GM21717 (cell line): ENCODE measurements around the gene RBM12.

ENCODE experiments used
- ATAC-seq: cut with Tn5 transposase; IDR thresholded peaks from one replicate; pipeline ENCODE4 v1.9.1; 2021; ENCODE audit warnings: mild to moderate bottlenecking, moderate library complexity; ENCODE audit not compliant: unreplicated experiment

Gene RBM12

DNA sequence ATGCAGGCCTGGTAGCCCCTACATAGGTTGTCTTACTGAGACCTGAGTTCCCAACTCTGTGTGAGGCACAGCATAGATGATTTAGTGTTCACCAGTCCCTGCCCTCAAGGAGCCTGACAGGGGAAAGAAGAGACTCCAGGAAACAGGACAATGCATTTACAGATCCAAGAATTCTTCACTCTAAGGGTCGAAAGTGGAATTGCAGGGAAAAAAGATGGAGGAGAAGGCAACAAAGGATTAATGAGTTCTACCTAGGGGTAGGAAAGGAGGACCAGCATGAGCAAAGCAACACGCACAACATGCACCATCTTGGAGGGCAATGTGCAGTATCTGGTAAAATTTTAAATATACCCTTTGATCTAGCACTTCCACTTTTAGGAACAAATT lies 43.1 kb downstream of the RBM12 start:
- ATAC-seq = no peak

DNA sequence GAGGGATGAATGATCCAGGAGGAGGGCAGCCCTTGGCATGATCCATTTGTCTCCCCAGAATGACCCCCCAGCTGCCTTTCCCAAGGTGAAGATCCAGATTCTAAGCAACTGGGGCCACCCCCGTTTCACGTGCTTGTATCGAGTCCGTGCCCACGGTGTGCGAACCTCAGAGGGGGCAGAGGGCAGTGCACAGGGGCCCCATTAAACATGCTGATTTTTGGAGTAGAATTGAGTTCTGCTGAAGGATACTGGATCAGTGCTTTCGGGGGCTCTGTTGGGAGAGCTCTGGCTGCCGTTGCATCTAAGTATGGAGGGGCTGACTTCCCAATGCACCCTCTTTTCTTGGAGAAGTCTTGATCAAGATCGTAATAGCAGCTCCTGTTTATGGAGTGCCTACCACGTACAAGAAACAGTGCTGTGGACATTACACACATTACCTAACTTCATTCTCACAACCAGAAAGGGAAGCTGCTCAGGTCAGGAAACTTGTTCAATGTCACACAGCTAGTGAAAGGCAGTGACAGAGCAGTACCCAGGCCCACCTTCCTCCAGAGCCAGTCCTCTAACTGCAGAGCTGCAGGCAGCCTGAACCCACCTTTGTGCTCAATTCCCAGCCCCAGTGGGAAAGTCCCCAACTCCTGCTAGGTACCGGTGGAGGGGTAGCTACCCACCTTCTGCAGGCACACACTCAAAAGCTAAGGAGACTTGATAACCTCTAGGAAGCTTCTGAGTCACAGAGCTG lies 43.7 kb downstream of the RBM12 start:
- no peak for ATAC-seq

DNA sequence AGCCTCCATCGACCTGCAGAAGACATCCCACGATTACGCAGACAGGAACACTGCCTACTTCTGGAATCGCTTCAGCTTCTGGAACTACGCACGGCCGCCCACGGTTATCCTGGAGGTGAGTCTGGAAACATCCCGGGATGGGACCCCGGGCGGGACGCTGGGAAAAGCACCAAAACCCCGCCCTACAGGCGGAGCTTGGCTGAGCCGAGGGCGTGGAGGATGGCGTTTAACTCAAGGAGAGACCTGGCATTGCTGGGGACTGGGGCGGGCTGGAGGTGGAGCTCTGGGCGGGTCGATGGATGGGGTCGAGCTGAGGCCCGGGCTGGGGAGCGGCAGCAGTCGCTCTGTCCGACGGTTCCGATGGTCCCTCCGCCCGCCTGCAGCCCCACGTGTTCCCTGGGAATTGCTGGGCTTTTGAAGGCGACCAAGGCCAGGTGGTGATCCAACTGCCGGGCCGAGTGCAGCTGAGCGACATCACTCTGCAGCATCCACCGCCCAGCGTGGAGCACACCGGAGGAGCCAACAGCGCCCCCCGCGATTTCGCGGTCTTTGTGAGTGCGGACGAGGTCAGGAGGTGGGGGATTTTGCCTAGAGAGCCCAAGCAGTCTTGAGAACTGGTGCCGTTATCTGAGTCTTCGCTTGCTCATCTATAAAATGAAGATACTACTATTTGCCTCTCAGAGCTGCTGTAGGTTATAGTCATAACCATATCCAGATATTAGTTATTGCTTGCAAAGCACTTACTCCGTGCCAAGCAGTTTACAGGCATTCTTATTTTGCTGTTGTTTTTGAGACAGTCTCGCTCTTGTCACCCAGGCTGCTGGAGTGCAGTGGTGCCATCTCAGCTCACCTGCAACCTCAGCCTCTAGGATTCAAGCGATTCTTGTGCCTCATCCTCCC lies 45.3 kb downstream of the RBM12 start:
- ATAC-seq = peak; percentile 37

DNA sequence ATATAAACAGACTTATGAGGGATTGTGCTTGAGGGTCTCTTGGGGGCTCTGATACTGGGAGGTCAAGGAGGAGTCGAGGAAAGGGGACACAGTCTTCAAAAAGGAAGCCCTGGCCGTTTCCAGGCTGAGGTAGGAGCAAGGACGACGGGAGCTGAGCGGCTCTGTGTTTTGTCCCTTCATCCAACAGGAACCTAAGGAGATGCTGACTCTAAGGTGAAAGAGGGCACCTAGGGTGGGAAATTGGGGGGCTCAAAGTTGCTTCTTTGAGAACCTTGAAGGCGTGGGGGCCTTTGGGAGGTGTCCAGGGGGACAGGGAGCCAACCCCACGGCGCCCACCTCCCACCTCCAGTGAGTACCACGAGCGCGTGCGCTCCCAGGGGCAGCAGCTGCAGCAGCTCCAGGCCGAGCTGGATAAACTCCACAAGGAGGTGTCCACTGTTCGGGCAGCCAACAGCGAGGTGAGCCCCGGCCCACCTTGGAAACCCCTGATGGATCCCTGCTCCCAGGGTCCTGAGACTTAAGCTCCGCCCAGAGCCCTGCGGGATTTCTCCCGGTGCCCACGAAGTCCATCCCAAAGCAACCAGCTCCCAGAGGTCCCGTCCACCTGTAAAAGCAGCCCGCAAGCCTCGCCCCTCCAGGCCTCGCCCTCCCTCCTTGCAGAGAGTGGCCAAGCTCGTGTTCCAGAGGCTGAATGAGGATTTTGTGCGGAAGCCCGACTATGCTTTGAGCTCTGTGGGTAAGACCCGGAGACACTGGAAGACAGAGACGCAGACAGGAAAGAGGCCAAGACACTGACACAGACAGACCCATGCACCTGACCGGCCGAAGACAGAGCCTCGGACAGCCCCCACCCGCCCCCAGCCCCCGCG lies 46.2 kb downstream of the RBM12 start:
- ATAC-seq = no peak

DNA sequence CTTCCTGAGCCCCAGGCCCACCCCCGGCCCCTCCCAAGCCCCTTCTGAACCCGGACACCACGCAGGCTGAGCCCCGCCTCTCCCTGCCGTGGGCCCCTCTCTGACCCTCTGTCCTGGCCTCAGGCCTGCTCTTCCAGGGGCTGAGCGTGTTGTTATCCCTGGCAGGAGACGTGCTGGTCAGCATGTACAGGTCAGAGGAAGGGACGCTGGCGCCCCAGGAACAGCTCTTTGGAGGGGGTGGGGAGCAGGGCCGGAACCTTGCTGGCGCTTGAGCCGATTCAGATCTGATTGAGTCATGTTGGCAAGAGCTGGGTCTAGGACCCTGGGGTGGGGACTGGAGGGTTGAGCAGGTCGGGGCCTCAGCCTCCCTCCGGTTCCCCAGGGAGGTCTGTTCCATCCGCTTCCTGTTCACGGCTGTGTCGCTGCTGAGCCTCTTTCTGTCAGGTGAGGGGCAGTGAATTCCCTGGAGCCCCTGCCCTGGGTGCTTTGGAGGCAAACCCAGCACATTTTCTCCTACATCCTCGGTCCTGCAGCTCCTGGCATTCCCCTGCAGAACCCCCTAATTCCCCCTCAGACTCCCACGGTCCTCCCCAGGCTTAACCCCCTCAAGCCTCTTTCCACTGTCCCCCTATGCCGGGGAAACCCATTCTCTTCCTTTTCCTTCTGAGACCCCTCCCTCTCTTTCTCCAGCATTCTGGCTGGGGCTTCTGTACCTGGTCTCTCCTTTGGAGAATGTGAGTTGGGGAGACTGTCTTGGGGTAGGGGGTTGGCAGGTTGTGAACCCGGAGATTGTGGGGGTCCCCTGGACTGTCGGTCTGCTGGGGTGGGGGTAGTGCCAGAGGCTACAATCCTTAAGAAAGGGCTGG lies 47.1 kb downstream of the RBM12 start:
- ATAC-seq = no peak

DNA sequence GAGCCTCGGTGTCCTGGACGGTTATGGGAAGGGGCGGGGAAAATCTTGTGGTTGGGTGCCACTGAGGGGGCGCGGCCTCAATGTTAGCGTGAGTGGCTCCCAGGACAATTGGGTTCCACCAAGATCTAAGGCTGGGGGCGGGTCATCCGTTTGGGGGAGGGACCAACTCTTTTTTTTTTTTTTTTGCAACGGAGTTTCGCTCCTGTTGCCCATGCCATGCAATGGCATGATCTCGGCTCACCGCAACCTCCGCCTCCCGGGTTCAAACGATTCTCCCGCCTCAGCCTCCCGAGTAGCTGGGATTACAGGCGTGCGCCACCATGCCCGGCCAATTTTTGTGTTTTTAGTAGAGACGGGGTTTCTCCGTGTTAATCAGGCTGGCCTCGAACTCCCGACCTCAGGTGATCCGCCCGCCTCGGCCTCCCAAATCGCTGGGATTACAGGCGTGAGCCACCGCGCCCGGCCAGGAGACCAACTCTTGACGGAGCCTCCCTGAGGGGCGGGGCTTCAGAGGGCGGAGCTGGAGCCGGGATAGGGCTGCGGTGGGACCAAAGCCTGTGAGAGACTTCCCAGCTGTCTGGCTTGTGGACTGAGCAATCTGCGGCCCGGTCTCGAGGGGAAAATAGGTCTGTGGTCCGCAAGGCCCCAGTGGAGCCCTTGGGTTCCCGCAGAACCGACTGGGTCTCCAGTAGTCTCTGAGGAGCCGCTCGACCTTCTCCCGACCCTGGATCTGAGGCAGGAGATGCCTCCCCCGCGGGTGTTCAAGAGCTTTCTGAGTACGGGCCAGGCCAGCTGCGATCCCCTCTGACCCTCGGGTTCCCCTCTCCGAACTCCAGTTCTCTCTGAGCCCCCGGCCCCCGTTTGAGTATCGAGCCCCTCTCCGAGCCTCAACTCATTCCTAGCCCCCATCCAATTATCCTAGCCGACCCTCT lies 48.0 kb downstream of the RBM12 start:
- ATAC-seq = no peak

DNA sequence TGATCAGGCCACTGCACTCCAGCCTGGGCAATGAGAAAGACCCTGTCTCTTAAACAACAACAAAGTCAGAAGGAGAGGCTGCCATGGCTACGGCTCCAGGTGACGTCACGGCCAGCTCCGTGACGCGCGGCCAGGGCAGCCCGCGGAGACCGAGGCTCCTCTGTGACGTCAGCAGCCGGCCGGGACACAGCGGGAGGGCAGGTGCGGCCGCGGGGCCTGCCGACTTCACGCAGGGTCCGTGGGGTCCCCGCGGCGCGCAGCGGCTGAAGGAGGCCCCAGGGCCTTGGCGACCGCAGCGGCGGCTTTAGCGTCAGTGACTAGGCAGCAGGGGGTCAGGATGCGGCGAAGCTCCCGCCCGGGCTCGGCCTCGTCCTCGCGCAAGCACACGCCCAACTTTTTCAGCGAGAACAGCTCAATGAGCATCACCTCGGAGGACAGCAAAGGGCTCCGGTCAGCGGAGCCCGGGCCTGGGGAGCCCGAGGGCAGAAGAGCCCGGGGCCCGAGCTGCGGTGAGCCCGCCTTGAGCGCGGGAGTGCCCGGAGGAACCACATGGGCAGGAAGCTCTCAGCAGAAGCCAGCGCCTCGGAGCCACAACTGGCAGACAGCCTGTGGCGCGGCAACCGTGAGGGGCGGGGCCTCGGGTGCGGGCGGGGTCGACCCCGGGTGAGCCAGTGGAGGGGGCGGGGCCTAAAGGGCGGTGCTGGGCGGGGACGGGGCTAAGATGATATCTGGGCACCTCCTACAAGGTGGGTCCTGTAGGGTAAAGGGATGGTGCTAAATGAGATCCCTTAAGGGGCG lies 48.8 kb downstream of the RBM12 start, which contains the start of gene SPAG4:
TSS of gene SPAG4 (plus strand) at position 163 of the 798 bp plus-strand sequence. CDS start at position 338, 175 bp downstream.
- peak; percentile 72 for ATAC-seq

- ATAC-seq = no peak
Measured at GRCh38 chr20:35611482-35611881, 53.2 kb downstream of the RBM12 start.

GRCh38 chr20:35610833-35611427 lies 53.8 kb downstream of the RBM12 start:
- ATAC-seq = no peak

DNA sequence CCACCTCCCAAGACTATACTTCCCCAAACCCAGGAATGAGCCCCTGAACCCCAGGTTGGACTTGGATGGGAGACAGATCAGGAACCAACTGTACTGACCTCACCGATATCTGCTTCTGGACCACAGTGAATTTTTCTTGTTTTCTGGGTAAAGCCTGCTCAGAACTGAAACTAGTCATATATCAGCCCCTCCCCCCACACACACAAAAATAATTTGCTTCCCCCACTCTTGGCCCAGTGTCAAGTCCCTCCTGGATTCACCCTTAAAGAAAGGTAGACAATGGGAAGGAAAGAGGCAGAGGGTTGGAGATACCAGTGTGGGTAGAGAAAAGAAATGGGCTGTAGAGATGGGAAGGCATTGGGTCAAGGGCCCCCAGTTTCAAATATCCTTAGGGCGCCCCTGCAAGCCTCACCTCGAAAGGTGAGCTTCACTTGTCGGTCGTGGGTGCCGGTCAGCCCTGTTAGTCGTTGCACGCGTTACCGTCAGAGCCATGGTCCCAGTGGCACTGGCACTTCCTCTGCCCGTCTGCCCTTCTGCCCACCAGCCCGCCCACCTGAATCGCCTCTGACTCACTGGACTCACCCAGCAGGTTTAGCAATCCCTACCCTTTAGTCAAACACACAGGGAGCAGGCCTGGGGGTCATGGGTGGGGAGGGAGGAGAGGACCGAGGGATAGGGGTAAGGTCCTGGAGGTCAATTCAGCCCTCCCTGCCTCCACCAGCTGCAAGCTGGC lies 57.5 kb downstream of the RBM12 start:
- ATAC-seq = no peak

DNA sequence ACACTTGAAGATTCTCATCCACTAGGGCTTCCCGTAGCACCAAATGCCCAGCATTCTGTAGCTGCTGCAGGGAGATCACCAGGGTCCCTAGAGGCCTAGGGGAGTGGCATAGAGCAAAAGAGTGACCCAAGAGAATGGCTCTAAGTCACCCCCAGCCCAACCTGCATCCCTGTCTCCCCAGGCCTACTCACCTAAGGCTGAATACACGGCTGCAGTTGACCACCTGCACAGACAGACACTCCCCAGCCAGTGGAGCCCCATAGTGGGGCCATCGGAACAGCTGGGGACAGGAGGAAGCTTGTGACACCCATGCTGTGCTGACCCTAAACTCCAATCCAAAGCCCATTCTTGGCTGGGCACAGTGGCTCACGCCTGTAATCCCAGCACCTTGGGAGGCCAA lies 58.6 kb downstream of the RBM12 start:
- ATAC-seq = no peak

DNA sequence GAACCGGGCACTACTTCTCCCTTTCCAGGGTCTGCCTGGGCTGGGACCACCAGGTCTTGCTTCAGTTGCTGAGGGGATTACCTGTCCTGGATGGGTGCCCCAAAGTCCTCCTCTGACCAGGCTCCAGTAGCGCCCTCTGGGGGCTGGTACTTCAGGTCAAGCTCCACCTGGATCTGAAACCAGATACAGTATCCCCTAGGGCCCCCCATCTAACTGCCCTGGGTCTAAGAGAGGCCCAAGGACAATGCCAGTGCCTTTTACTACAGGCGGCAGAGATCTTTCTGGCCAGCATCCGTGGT lies 60.3 kb downstream of the RBM12 start:
- no peak for ATAC-seq

- no peak for ATAC-seq
Measured at GRCh38 chr20:35603695-35604448, 60.8 kb downstream of the RBM12 start.

DNA sequence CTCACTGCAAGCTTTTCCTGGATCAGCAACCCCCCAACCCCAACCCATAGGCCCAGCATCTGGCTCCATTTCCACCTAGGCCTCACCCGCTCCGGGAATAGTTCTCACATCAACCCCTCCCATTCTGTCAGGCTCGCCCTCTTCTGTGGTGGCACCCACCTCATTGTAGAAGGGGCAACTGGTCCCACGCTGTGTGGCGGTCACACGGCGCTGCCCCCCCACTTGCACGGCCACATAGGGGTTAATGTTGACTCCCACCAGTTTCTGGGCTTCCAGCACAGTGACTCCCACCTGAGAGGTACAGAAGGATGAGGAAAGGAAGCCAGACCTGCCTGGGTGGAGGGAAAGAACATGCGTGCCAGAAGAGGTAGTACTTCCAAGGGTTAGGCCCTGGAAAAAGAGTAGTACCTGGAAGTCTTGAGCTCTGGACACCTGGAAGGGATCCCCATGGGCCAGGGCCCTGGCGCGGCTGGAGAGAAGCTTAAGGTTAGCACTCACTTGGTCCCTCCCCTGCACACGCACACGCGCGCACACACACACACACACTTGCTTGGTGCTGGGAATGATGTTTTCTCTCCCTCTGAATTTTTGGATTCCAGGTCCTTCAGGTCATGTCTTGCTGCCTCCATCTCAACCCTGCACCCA lies 61.7 kb downstream of the RBM12 start:
- ATAC-seq = no peak

DNA sequence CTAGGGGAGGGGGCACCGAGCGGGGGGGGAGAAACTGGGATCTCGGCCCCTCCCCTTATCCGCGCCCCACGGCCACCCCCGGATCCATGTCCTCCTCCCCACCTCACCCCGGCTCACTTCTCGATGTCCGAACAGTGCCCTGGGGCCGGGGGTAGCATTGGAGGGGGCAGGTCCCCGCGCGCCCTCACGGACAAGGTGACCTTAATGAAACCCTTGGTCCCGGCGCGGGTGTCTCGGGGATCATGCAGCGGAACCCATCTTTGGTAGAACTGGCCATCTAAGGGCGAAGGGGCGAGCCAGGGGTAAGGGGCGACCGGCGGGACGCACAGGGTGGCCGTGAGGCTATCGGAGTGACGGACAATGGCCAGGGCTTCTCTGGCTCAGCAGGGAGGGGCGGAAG lies 62.7 kb downstream of the RBM12 start:
- ATAC-seq = no peak
